Caco-2 (cell line): ENCODE measurements around the gene CFAP61. TPM values are rescaled to one million over a fixed set of nuclear protein-coding genes. Genes with fewer than 3 reads are reported as not detected.

ENCODE experiments used
- BruUV-seq: library from RNA; stranded (reverse); fragments of 400-500 nt; replicated peaks from 2 replicates; lab custom pipeline; 2021; lab: Mats Ljungman, UMichigan
- CTCF ChIA-PET: fragments of 300-600 bp; sonication (Branson Sonifier 250); formaldehyde crosslinking; loops from one replicate; lab custom pipeline; 2022; ENCODE audit warnings: antibody characterized with exemption; lab: Charles Lee
- POLR2A ChIA-PET: fragments of 300-600 bp; sonication (Branson Sonifier 250); formaldehyde crosslinking; loops from one replicate; lab custom pipeline; 2022; ENCODE audit warnings: antibody characterized with exemption; lab: Charles Lee
- DNase-seq, 2 experiments: peaks; one replicate each; pipeline versions ENCODE4 v3.0.0 to v3.0.0-alpha.2; 2020 to 2022
- H3K27me3 ChIP-seq: replicated peaks from 2 replicates; pipeline ENCODE4 v1.6.0; 2011; ENCODE audit warnings: low read length; ENCODE audit not compliant: control insufficient read depth, insufficient read depth
- H3K36me3 ChIP-seq: 2 replicates; pipeline ENCODE4 v1.5.1; 2011; ENCODE audit warnings: low read length; ENCODE audit not compliant: control insufficient read depth, insufficient read depth
- H3K4me1 ChIP-seq: fragments of 250-450 bp; sonication (Bioruptor Pico); 2 replicates; pipeline ENCODE4 v1.5.1; 2020; ENCODE audit warnings: mild to moderate bottlenecking
- H3K4me3 ChIP-seq: 2 replicates; pipeline ENCODE4 v1.5.1; 2011; ENCODE audit warnings: low read depth, mild to moderate bottlenecking, control low read depth, low read length
- H3K9me3 ChIP-seq: fragments of 250-450 bp; sonication (Bioruptor Pico); 2 replicates; pipeline ENCODE4 v1.5.1; 2020; ENCODE audit warnings: mild to moderate bottlenecking, moderate library complexity
- H3K27ac Mint-ChIP-seq: one replicate; pipeline ENCODE4 v1.8.0; 2022; ENCODE audit warnings: mixed read lengths; ENCODE audit not compliant: unreplicated experiment
- H3K27me3 Mint-ChIP-seq: one replicate; pipeline ENCODE4 v1.8.0; 2022; ENCODE audit warnings: mixed read lengths; ENCODE audit not compliant: insufficient read depth, unreplicated experiment
- H3K36me3 Mint-ChIP-seq: one replicate; pipeline ENCODE4 v1.8.0; 2022; ENCODE audit warnings: mild to moderate bottlenecking, mixed read lengths; ENCODE audit not compliant: insufficient read depth, unreplicated experiment
- H3K4me1 Mint-ChIP-seq: one replicate; pipeline ENCODE4 v1.8.0; 2022; ENCODE audit warnings: low read depth, mixed read lengths; ENCODE audit not compliant: unreplicated experiment
- H3K4me3 Mint-ChIP-seq: one replicate; pipeline ENCODE4 v1.8.0; 2022; ENCODE audit warnings: mild to moderate bottlenecking, moderate library complexity, mixed read lengths; ENCODE audit not compliant: unreplicated experiment
- H3K9me3 Mint-ChIP-seq: one replicate; pipeline ENCODE4 v1.8.0; 2022; ENCODE audit warnings: mixed read lengths; ENCODE audit not compliant: unreplicated experiment
- intact Hi-C: fragments of 100-400 bp; cut with micrococcal nuclease; formaldehyde crosslinking; loops from one replicate; pipeline ENCODE4 v1.10.0; 2022; ENCODE audit not compliant: unreplicated experiment
- total RNA-seq: library from RNA; stranded (reverse); gene quantifications from 2 replicates; pipeline ENCODE4 v1.2.3, GENCODE V29; 2022
- TF ChIP-seq, protein P1 (sequence below), 2 experiments: fragments of 200-600 bp in 1 of 2; IDR thresholded peaks; 1 replicate in 1 of 2; 2 replicates in 1 of 2; pipeline versions ENCODE4 v1.5.1 to v1.8.0; 2011 to 2022; ENCODE audit warnings: antibody characterized with exemption in 1 of 2, control low read depth in 1 of 2, inconsistent platforms in 1 of 2, low read depth in 1 of 2, low read length in 1 of 2, mild to moderate bottlenecking in 1 of 2, moderate library complexity in 1 of 2; ENCODE audit not compliant: insufficient read depth in 1 of 2, severe bottlenecking in 1 of 2, unreplicated experiment in 1 of 2

Gene CFAP61
- total RNA-seq, 1 experiment from 2014 or later, result not detected

GRCh38 chr20:20366876-20367574, 314.7 kb downstream of the CFAP61 start:
- Mint-ChIP-seq H3K9me3 (no peaks in the 10 kb centered on the region), H3K4me3 (peak overlapping the region; percentile 51), H3K4me1 (peaks cover 19% of the 10 kb centered on the region), H3K27me3 (peaks cover 48% of the 10 kb centered on the region), H3K36me3 (no peaks in the 10 kb centered on the region), H3K27ac (no peak overlapping the region)
- intact Hi-C loops, result loop anchor here (10.0 kb wide), 2 partner anchors 118 to 232 kb away; no protein-coding TSS in a partner anchor
- no peaks in the 10 kb centered on the region for H3K36me3 ChIP-seq
- BruUV-seq, result no TSS peak
- ChIA-PET POLR2A (no interaction called here), CTCF (no interaction called here)
- no peak overlapping the region for H3K4me3 ChIP-seq
- no peak for DNase-seq
- no peaks in the 10 kb centered on the region; the same call in 1 of the 2 replicates for H3K27me3 ChIP-seq
- TF ChIP-seq, protein P1, sequence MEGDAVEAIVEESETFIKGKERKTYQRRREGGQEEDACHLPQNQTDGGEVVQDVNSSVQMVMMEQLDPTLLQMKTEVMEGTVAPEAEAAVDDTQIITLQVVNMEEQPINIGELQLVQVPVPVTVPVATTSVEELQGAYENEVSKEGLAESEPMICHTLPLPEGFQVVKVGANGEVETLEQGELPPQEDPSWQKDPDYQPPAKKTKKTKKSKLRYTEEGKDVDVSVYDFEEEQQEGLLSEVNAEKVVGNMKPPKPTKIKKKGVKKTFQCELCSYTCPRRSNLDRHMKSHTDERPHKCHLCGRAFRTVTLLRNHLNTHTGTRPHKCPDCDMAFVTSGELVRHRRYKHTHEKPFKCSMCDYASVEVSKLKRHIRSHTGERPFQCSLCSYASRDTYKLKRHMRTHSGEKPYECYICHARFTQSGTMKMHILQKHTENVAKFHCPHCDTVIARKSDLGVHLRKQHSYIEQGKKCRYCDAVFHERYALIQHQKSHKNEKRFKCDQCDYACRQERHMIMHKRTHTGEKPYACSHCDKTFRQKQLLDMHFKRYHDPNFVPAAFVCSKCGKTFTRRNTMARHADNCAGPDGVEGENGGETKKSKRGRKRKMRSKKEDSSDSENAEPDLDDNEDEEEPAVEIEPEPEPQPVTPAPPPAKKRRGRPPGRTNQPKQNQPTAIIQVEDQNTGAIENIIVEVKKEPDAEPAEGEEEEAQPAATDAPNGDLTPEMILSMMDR (IDR thresholded peaks at IDR 0.05; ENCODE audit: insufficient read depth in 1 of 2, low read depth in 1 of 2, low read length in 1 of 2, severe bottlenecking in 1 of 2, unreplicated experiment in 1 of 2), result no peak
- H3K9me3 ChIP-seq, result 0 out of 2 replicates have a peak, but pooled peaks cover 3% of the 10 kb centered on the region
- peaks cover 12% of the 10 kb centered on the region for H3K4me1 ChIP-seq

DNA sequence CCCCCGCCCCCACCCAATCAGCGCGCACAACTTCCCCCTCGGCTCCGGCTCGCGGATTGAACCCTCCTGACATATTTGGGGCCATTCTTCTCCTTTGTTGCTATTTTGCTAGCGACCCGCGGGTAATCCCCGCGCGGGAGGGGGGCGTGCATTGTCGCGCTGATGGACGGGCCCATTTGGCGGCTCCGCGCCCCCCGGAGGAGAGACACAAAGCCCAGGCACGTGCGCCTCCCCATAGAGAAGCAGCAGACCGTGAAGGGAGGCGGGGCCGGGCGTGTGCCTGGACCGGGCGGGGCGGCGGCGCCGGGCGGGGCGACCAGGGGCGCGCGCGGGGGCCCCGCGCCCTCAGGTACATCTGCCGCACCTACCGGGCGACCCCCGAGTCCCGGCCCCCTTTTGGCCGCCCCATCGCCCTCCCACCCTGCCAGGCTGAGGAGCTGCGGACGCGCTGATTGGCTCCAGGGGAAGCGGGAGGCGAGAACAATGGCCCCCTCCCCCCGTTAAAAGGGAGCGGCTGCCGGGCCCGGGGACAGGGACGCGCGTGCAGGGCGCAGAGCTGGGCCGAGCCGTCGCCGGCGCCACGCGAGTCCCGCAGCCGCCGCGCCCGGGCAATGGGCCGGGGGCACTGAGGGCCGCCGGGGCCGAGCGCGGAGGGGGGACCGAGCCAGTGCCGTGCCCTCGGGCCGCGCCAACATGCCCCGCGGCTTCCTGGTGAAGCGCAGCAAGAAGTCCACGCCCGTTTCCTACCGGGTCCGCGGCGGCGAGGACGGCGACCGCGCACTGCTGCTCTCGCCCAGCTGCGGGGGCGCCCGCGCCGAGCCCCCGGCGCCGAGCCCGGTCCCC, 315.5 kb downstream of the CFAP61 start, which contains the start of gene INSM1:
TSS of gene INSM1 (plus strand) at position 530 of the 843 bp plus-strand sequence. CDS start at position 694, 164 bp downstream.
- ChIA-PET POLR2A (no interaction called here), CTCF (no interaction called here)
- Histone ChIP-seq H3K4me1 (peaks cover 12% of the 10 kb centered on the region), H3K9me3 (0 out of 2 replicates have a peak, but pooled peaks cover 3% of the 10 kb centered on the region), H3K36me3 (no peaks in the 10 kb centered on the region), H3K27me3 (no peaks in the 10 kb centered on the region; the same call in 1 of the 2 replicates), H3K4me3 (peak within 1 kb of the TSS; percentile 35)
- no TSS peak for BruUV-seq
- peak in 1 of 2 experiments; percentile 24 for DNase-seq
- no peaks in the 10 kb centered on the region for H3K36me3 Mint-ChIP-seq
- peaks cover 17% of the 10 kb centered on the region for H3K4me1 Mint-ChIP-seq
- intact Hi-C loops, result loop anchor here (10.0 kb wide), 2 partner anchors 117 to 233 kb away; no protein-coding TSS in a partner anchor
- H3K9me3 Mint-ChIP-seq, result no peaks in the 10 kb centered on the region
- H3K27me3 Mint-ChIP-seq, result peaks cover 47% of the 10 kb centered on the region
- peak within 1 kb of the TSS; percentile 56 for H3K4me3 Mint-ChIP-seq
- TF ChIP-seq, protein P1 (IDR thresholded peaks at IDR 0.05; ENCODE audit: insufficient read depth in 1 of 2, low read depth in 1 of 2, low read length in 1 of 2, severe bottlenecking in 1 of 2, unreplicated experiment in 1 of 2), result no peak
- no peak within 1 kb of the TSS for H3K27ac Mint-ChIP-seq
